Vagina (tissue), 2 donors: ENCODE data around the gene NXNL2. TPM values are rescaled to one million over a fixed set of nuclear protein-coding genes. Genes with fewer than 3 reads are reported as not detected.

Experiments used
- DNase-seq, 2 donors: peaks; one replicate each; pipeline ENCODE4 v3.0.0-alpha.2; 2017; ENCODE audit errors: extremely low spot score in 2 of 2
- H3K27ac ChIP-seq: fragments of 200-600 bp; sonication (generic); one replicate; pipeline ENCODE4 v1.5.1; 2019
- H3K27me3 ChIP-seq: fragments of 200-600 bp; sonication (generic); one replicate; pipeline ENCODE4 v1.5.1; 2019
- H3K36me3 ChIP-seq, 2 donors: fragments of 200-600 bp; sonication (generic); one replicate each; pipeline ENCODE4 v1.5.1; 2017 to 2019
- H3K4me1 ChIP-seq: fragments of 200-600 bp; sonication (generic); one replicate; pipeline ENCODE4 v1.5.1; 2019
- H3K4me3 ChIP-seq, 2 donors: fragments of 200-600 bp; sonication (generic); 1 replicate in 1 of 2; 2 replicates in 1 of 2; pipeline ENCODE4 v1.5.1; 2016 to 2019
- H3K9me3 ChIP-seq: fragments of 200-600 bp; sonication (generic); one replicate; pipeline ENCODE4 v1.5.1; 2019
- POLR2A ChIP-seq, 2 donors: fragments of 450-650 bp; IDR thresholded peaks; one replicate each; pipeline ENCODE4 v1.6.1; 2017; ENCODE audit warnings: antibody characterized with exemption in 2 of 2, mild to moderate bottlenecking in 2 of 2, moderate library complexity in 2 of 2
- POLR2AphosphoS5 ChIP-seq, 2 donors: sonication (generic); formaldehyde crosslinking; IDR thresholded peaks; one replicate each; pipeline ENCODE4 v1.9.0; 2017; ENCODE audit warnings: antibody characterized with exemption in 2 of 2, mild to moderate bottlenecking in 2 of 2, low read depth in 1 of 2; ENCODE audit not compliant: insufficient read depth in 1 of 2
- intact Hi-C: fragments of 100-400 bp; cut with DNase I; formaldehyde crosslinking; loops from one replicate; pipeline ENCODE4 v1.15.1; 2023
- total RNA-seq: library from RNA; depleted of rRNA; stranded (reverse); fragments of >200 nt; gene quantifications from one replicate; pipeline ENCODE4 v1.2.3, GENCODE V29; 2016
- TF ChIP-seq, protein P1 (sequence below), 3 experiments: fragments of 450-650 bp in 2 of 3; fragments of 200-600 bp in 1 of 3; sonication (generic) in 1 of 3; IDR thresholded peaks; one replicate each; pipeline ENCODE4 v1.5.1; 2017 to 2019; ENCODE audit warnings: antibody characterized with exemption in 3 of 3, mild to moderate bottlenecking in 2 of 3, moderate library complexity in 2 of 3

The NXNL2 gene
- total RNA-seq, 1 donor from 2014 or later, result 2.5 TPM

DNA sequence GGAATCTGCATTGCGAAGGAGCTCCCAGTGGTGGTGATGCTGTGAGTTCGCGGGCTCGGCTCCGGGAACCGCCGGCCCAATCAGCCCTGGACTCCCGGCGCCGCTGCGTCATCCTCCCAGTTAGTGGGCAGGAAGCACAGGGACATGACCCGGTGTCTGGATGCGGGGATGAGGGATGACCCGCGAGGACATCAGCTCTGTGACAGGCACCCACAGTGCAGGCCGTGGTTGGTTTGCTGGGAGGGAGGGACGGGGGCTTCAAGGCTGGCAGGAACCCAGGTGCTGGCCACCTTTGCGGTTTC lies 996 bp downstream of the NXNL2 start:
- TF ChIP-seq, protein P1, sequence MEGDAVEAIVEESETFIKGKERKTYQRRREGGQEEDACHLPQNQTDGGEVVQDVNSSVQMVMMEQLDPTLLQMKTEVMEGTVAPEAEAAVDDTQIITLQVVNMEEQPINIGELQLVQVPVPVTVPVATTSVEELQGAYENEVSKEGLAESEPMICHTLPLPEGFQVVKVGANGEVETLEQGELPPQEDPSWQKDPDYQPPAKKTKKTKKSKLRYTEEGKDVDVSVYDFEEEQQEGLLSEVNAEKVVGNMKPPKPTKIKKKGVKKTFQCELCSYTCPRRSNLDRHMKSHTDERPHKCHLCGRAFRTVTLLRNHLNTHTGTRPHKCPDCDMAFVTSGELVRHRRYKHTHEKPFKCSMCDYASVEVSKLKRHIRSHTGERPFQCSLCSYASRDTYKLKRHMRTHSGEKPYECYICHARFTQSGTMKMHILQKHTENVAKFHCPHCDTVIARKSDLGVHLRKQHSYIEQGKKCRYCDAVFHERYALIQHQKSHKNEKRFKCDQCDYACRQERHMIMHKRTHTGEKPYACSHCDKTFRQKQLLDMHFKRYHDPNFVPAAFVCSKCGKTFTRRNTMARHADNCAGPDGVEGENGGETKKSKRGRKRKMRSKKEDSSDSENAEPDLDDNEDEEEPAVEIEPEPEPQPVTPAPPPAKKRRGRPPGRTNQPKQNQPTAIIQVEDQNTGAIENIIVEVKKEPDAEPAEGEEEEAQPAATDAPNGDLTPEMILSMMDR (IDR thresholded peaks at IDR 0.05), result no peak
- peak in 1 of 2 donors; percentile 54 for TF ChIP-seq POLR2AphosphoS5 (IDR thresholded peaks at IDR 0.05; ENCODE audit: insufficient read depth in 1 of 2, low read depth in 1 of 2)
- no peaks in the 10 kb centered on the region for H3K9me3 ChIP-seq
- no peak for DNase-seq
- H3K36me3 ChIP-seq, result no peaks in the 10 kb centered on the region
- intact Hi-C loops, result no loop called here
- H3K27ac ChIP-seq, result peak overlapping the region; percentile 91
- H3K4me3 ChIP-seq, result peak overlapping the region; percentile 57 to 71
- peaks cover 46% of the 10 kb centered on the region for H3K4me1 ChIP-seq
- no peaks in the 10 kb centered on the region for H3K27me3 ChIP-seq

DNA sequence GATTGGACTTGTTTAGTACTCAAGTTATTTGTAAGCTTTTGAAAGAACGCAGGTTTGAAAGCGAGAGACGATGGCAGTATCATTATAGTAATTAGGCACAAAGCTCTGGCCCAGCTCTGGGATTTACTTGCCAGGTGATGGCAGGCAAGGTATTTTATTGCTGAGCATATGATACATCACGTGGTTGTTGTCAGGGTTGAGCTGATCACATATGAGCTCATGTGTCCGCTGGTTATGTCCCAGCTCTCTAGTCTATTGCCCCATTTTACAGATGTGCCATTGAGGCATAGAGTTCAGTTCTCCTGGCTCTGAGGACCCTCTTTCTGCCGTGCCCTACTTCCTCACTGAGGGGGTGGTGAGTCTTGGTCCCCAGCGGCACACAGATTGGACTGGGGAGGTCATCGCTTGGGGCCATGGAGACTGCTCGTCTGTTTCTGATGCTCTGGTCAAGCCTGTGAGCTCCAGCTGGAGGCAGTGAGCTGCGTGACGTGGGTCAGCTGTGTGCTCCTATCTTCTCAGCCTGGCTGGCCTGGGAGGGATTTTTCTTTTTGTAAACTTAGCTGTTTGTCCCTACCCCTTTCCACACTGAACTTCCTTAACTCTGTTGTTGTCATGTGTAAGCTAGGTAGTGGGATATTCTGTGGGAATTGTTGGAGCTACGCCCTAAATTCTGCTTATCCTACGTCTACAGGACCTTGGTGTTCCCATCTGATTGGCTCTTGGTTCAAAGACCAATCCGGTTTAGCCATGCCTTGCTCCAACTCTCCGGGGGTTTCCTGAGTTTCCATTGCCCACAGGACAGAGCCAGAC lies 2.2 kb downstream of the NXNL2 start:
- TF ChIP-seq, protein P1 (IDR thresholded peaks at IDR 0.05), result no peak
- no peak for TF ChIP-seq POLR2AphosphoS5 (IDR thresholded peaks at IDR 0.05; ENCODE audit: insufficient read depth in 1 of 2, low read depth in 1 of 2)
- TF ChIP-seq POLR2A (IDR thresholded peaks at IDR 0.05), result no peak
- intact Hi-C loops, result no loop called here
- H3K36me3 ChIP-seq, result no peaks in the 10 kb centered on the region
- peak overlapping the region; percentile 0 to 16 for H3K4me3 ChIP-seq
- H3K27me3 ChIP-seq, result no peaks in the 10 kb centered on the region
- no peak for DNase-seq
- H3K4me1 ChIP-seq, result peaks cover 36% of the 10 kb centered on the region
- peak overlapping the region; percentile 91 for H3K27ac ChIP-seq
- H3K9me3 ChIP-seq, result no peaks in the 10 kb centered on the region

DNA sequence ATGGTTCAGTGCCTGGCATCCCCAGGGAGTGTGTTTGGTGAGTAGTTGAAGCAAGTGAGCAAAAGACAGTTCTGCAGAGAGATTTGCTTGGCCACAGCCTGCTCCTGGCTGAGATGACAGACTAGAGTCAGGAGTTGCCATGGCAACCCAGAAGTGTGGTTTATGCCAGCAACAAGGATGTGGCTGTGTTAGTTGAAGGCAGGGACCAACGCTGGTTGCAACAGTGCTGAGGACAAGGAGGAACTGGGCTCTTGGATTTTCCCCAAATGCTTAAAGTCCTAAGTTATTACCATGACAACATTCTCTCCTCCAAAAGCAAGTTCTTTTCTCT lies 2.7 kb downstream of the NXNL2 start:
- peak in 1 of 2 donors; percentile 95 for DNase-seq
- peak overlapping the region; percentile 91 for H3K27ac ChIP-seq
- H3K4me1 ChIP-seq, result peaks cover 36% of the 10 kb centered on the region
- H3K36me3 ChIP-seq, result no peaks in the 10 kb centered on the region
- intact Hi-C loops, result no loop called here
- TF ChIP-seq POLR2A (IDR thresholded peaks at IDR 0.05) (no peak), POLR2AphosphoS5 (IDR thresholded peaks at IDR 0.05; ENCODE audit: insufficient read depth in 1 of 2, low read depth in 1 of 2) (peak in 1 of 2 donors; percentile 15)
- TF ChIP-seq, protein P1 (IDR thresholded peaks at IDR 0.05), result no peak
- no peak overlapping the region for H3K4me3 ChIP-seq
- no peaks in the 10 kb centered on the region for H3K9me3 ChIP-seq
- no peaks in the 10 kb centered on the region for H3K27me3 ChIP-seq

DNA sequence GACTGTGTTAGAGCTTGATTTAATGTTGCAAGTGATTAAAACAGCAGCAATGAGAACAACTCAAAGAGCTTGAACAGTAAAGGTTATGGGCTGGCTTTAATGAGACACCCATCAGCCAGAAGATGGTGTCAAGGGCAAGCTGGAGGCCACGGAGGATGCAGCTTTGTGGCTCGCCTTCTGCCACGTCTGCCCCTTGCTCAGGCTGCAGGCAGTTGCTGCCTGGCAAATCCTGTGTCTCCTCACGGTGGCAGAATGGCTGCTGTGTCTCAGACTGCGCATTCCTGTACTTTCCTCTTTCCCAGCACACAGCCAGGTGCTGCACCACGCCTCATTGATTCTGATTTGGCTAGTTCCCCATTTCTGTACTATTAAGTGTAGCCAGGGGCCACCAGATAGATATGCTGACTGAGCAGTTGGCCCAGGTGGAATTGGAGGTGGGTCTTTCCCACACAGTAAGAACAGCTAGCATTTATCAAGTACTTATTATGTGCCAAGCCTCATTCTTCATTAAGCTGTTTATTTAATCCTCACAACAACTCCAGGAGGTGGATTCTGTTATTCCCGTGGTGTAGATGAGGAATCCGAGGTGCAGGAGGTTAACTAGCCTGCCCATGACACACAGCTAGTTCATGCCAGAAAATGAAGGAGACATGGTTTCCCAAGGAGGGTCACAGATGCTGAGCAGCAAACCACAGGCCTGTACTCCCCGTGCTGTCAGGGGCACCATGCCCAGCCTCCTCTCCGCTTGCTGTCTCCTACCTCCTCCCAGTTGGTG lies 3.5 kb downstream of the NXNL2 start:
- Histone ChIP-seq H3K27me3 (no peaks in the 10 kb centered on the region), H3K4me1 (peaks cover 36% of the 10 kb centered on the region), H3K4me3 (no peak overlapping the region), H3K36me3 (no peaks in the 10 kb centered on the region), H3K9me3 (no peaks in the 10 kb centered on the region), H3K27ac (peak overlapping the region; percentile 91)
- no peak for TF ChIP-seq POLR2A (IDR thresholded peaks at IDR 0.05)
- TF ChIP-seq POLR2AphosphoS5 (IDR thresholded peaks at IDR 0.05; ENCODE audit: insufficient read depth in 1 of 2, low read depth in 1 of 2), result no peak
- TF ChIP-seq, protein P1 (IDR thresholded peaks at IDR 0.05), result no peak
- DNase-seq, result no peak
- intact Hi-C loops, result no loop called here

DNA sequence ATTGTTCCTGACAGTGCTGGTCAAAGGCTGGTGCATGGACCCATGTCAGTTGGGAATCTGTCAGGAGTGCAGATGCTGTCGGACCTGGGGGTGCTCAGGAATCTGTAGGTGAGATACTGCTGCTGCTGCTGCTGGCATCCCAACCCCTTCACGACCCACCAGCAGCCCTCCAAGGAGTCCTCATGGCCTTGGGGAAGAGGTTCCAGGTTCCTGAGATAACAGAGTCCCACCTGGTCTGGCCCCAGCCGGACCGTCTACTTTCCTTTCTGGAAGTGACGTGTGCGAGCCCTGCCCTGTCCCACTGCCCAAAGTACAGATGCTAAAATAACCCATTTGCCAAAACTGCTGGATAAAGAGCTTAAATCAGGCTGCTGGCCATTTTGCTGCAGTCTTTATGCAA lies 4.3 kb downstream of the NXNL2 start:
- H3K27me3 ChIP-seq, result no peaks in the 10 kb centered on the region
- H3K27ac ChIP-seq, result no peak overlapping the region
- intact Hi-C loops, result no loop called here
- peaks cover 36% of the 10 kb centered on the region for H3K4me1 ChIP-seq
- no peak overlapping the region for H3K4me3 ChIP-seq
- no peaks in the 10 kb centered on the region for H3K9me3 ChIP-seq
- H3K36me3 ChIP-seq, result no peaks in the 10 kb centered on the region
- TF ChIP-seq POLR2A (IDR thresholded peaks at IDR 0.05) (no peak), POLR2AphosphoS5 (IDR thresholded peaks at IDR 0.05; ENCODE audit: insufficient read depth in 1 of 2, low read depth in 1 of 2) (no peak)
- TF ChIP-seq, protein P1 (IDR thresholded peaks at IDR 0.05), result no peak
- no peak for DNase-seq
